IPS-NIHi7 (cell line): ENCODE measurements around the gene KIAA1958.
A peak's percentile ranks its signal among the peaks of the same experiment; 100 is the strongest.

ENCODE experiments used
- DNase-seq: peaks from one replicate; pipeline ENCODE4 v3.0.0; 2012; ENCODE audit warnings: mixed read lengths; ENCODE audit errors: extremely low spot score

The KIAA1958 gene

GRCh38 chr9:112601636-112602035, 115.0 kb downstream of the KIAA1958 start:
- DNase-seq, result no peak

DNA sequence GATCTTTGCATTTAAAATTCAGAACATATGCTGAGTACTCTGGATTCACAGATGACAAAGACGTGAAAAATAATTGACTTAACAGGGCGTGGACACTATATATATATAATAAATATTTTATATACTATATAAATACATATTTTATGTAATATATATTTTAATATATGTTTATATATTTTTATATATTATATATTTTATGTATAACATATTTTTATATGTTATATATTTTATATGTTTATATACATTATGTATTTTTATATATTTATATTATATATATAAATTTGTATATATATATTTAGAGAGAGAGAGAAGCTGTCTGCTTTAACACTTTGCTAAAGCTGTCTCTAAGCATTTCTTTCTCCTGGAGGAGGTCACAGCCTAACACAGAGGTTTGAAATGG, 118.2 kb downstream of the KIAA1958 start:
- DNase-seq, result no peak

- no peak for DNase-seq
Measured at GRCh38 chr9:112605518-112605917, 118.9 kb downstream of the KIAA1958 start.

GRCh38 chr9:112605963-112606699, 119.5 kb downstream of the KIAA1958 start:
- DNase-seq, result no peak

DNA sequence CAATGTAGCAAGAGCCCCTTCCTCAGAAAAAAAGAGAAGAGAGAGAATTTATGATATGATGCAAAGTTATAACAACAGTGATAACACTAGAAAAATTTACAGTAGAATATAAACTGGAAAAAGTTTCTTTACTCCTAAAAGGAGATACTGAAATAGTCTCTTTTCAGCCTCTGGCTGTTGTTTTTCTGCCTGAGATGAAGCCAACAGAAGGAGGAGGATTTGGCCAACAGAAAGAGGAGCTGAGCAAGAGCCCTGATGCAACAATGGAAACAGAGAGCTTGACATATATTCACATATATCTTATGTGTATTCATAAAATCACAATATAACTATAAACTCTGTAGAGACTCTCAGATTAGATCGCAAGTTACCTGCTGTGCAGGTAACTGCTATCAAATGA, 122.2 kb downstream of the KIAA1958 start:
- no peak for DNase-seq

GRCh38 chr9:112615584-112616266, 129.1 kb downstream of the KIAA1958 start:
- DNase-seq, result no peak

DNA sequence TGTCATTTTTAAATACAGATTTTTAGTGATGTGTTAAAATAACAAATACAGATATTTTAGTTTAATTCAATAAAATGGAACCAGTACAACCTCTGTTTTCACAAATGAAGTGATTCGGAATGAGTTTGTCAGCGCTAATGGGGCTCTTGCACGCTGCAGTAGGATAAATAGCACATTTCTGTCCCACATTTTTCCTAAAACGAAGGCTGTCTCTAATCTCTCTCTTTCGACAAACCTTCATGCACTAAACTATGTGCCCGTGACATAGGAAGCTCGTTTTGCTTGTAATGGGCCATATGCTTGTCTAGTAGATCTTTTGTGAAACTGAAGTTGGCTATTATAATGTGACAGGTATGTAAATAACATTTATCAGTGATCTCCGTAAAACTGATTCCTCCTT, 130.7 kb downstream of the KIAA1958 start:
- no peak for DNase-seq

DNA sequence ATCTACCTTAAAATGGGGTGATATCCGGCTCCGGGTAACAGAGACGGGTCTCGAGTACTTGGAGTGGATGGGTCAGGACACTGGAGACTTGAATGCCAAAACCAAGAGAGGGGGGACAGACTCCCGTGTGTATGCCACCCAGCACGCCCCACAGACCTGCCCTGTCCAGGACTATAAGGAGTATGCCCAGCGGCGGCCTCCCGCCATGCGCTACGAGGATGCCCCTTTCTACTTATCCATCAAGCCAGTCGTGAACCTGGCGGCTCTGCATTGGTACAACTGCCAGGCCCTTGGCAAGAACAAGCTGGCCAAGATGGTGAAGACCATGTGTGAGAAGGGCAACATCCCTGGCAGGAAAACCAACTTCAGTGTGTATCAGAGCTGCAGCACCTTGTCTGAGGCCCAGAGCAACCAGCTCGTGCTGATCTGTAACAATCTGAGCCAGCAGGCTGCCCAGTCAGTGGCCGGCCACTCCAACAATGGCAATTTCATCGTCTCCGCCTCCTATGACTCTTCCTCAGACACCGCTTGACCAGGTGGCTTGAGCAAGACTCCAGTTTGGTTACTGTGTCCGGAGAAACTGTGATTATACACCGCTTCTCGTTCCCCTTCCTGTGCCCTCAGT, 131.9 kb downstream of the KIAA1958 start:
- DNase-seq, result peak; percentile 22

- no peak for DNase-seq
Measured at GRCh38 chr9:112620388-112620787, 133.8 kb downstream of the KIAA1958 start.

GRCh38 chr9:112621018-112621655, 134.5 kb downstream of the KIAA1958 start:
- DNase-seq, result no peak

- no peak for DNase-seq
Measured at GRCh38 chr9:112623198-112623597, 136.6 kb downstream of the KIAA1958 start.

DNA sequence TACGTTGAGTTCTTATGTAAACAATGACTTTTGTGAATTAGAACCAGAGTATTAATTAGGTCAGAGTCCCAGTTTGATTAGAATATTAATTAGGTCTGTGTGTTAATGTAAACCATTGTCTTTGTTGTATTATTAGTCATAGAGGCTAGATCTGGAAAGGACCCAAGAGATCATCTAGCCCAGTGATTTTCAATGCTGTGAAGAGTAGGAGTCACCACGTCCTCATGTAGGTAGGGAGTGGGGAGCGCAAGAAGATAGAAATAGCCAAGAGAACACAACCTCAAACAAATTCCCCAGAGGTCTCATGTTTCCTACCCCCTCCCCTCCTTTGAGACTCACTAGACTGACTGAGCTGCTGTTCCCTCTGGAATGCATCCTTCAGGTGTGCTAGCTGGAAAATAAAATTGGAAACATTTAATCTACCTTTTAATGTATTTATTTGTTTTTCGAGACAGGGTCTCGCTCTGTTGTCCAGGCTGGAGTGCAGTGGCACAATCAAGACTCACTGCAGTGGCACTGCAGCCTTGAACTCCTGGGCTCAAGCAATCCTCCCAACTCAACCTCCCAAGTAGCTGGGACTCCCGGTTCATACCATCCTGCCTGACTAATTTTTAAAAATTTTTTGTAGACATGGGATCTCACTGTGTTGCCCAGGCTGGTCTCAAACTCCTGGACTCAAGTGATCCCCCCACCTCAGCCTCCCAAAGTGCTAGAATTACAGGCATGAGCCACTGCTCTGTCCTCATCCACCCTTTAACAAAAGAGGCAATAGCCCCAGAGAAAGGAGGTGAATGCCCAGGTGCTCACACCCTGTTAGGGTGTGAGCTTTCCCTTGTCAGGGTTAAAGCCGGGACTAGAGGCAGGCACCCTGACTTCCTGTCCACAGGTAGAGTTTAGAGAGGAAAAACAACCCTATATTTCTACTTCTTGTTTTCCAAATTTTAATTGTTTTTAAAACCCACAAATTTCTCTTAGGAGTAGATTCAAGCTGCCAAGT, 138.4 kb downstream of the KIAA1958 start:
- DNase-seq, result no peak

- DNase-seq, result no peak
Measured at GRCh38 chr9:112629671-112630485, 143.3 kb downstream of the KIAA1958 start.

DNA sequence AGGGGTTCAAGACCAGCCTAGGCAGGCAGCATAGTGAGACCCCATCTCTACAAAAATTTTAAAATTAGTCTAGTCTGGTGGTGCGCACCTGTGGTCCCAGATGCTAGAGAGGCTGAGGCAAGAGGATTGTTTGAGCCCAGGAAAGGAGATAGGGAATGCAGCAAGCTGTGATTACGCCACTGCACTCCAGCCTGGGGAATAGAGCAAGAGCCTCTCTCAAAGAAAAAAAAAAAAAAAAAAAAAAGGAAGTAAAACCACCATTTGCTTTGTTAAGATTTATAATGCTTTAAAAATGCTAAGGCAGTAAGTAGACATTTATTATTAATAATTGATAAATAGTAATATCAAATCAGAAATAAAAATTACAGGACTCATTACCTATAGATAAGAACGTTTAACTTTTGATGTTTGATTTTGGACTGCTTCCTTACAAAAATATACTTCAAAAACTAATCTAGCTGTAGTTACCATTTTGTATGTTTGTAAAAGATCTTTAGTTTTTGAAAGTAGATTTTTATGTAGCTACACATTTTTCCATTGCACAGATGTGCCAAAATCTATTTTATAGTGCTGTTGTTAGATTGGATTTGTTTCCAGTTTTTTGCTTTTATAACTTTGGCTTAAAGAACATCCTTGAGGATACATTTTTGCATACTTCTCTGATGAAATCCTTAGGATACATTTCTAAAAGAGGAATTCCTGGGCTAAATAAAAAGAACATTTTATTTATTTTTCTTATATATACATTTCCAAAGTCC, 144.9 kb downstream of the KIAA1958 start:
- no peak for DNase-seq

GRCh38 chr9:112640311-112640710, 153.7 kb downstream of the KIAA1958 start:
- no peak for DNase-seq

DNA sequence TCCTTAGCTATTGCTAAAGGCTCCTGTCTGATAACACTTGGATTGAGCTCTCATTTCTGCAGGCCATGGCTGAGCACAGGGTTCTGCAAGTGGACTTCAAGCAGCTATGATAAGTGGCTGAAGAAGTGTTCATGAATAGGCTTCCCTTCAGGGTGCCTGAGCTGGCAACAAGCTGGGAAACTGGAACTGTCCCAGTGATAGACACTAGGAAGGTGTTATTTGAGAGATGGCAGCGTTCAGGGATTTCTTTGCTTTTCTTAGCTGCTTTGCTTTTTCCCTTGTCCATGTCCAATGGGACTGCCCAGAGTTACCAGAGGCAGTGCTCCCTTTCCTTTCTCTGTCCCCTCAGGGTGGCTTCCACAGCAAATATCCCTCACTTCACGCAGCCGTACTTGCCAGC, 155.5 kb downstream of the KIAA1958 start:
- no peak for DNase-seq

DNA sequence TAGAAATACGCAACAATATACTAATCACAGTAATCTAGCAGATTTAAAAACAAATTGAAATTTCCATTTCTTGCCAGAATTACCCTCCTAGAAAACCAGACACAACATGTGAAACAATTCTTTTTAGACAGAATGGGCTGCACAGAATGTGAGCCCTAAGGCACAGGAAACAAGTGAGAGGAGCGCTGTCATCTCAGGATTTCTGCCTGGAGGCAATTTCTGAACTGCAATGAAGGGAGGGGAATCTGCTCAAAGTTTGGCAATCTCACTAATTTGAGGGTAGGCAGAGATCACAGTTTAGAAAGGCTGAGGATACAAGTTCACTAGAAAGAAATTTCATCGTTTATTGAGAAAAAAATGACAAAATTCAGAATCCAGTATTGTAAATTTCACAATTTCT, 161.0 kb downstream of the KIAA1958 start:
- no peak for DNase-seq

DNA sequence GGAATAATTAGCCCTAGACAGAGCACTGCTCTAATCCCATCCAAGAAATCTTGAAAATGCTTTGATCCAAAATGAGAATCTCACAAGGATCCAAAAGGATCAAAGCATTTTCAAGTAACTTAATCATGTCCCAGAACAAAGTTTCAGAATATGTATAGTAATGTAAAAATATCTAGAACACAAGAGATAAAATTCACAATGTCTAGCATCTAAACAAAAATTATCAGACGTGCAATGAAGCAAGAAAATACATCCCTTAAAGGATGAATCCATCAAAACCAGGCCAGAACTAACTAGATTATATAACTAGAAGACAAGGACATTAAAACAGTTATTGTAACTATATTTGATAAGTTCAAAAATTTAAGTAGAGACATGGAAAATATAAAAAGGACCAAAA, 162.0 kb downstream of the KIAA1958 start:
- DNase-seq, result no peak

GRCh38 chr9:112654282-112654681, 167.7 kb downstream of the KIAA1958 start:
- DNase-seq, result peak; percentile 57

DNA sequence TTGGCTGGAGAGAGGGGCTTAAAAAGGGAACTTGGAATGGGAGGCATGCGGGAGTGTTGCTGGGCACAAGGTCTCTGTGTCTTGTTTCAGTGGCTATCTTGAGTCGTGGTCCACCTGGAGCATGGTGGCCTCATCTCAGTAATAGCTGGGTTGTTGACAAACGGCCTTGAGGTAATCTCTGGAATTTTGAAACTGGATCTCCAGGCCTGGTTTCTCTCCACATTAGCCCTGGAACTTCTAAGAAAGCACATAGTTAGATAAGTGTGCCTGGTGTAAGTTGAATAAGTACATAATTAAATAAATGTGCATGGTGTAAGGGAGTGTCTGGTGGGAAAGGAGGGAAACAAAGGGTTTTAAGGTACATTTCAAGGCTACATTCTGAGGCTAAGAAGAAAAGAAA, 169.0 kb downstream of the KIAA1958 start:
- DNase-seq, result no peak
